Neural crest cell (in vitro differentiated cells): ENCODE results near the gene SUSD1. TPM values are rescaled to one million over a fixed set of nuclear protein-coding genes. Genes with fewer than 3 reads are reported as not detected.

Source experiments
- DNase-seq: peaks from one replicate; pipeline ENCODE4 v3.0.0; 2021; ENCODE audit warnings: low read depth, mixed read lengths, low spot score
- H3K27ac Mint-ChIP-seq: one replicate; pipeline ENCODE4 v1.8.0; 2021; ENCODE audit warnings: mild to moderate bottlenecking, mixed read lengths; ENCODE audit not compliant: unreplicated experiment
- H3K27me3 Mint-ChIP-seq: 2 replicates; pipeline ENCODE4 v1.8.0; 2021; ENCODE audit warnings: low read depth, mild to moderate bottlenecking, mixed read lengths
- H3K36me3 Mint-ChIP-seq: 2 replicates; pipeline ENCODE4 v1.8.0; 2021; ENCODE audit warnings: low read depth, mild to moderate bottlenecking, mixed read lengths
- H3K4me1 Mint-ChIP-seq: 2 replicates; pipeline ENCODE4 v1.8.0; 2021; ENCODE audit warnings: mixed read lengths
- H3K4me3 Mint-ChIP-seq: one replicate; pipeline ENCODE4 v1.8.0; 2021; ENCODE audit warnings: mild to moderate bottlenecking, mixed read lengths
- H3K9me3 Mint-ChIP-seq: 2 replicates; pipeline ENCODE4 v1.8.0; 2021; ENCODE audit warnings: mixed read lengths
- CTCF ChIP-seq: fragments of 200-600 bp; sonication (generic); conservative IDR thresholded peaks from 2 replicates; pipeline ENCODE4 v1.5.0; 2021; ENCODE audit warnings: antibody characterized with exemption, mild to moderate bottlenecking
- total RNA-seq: library from RNA; stranded (reverse); gene quantifications from 2 replicates; pipeline ENCODE4 v1.2.1, GENCODE V29; 2021

SUSD1 gene
- total RNA-seq, 1 donor from 2014 or later = 22.6 TPM

GRCh38 chr9:111999319-111999718 lies 175.8 kb downstream of the SUSD1 start:
- Mint-ChIP-seq H3K27ac (no peak overlapping the region), H3K4me3 (no peak overlapping the region), H3K4me1 (no peaks in the 10 kb centered on the region), H3K36me3 (no peaks in the 10 kb centered on the region), H3K9me3 (no peaks in the 10 kb centered on the region), H3K27me3 (no peaks in the 10 kb centered on the region)
- DNase-seq = no peak
- TF ChIP-seq CTCF = no peak

GRCh38 chr9:111997831-111998230 lies 177.3 kb downstream of the SUSD1 start:
- no peak for DNase-seq

GRCh38 chr9:111994831-111995458 lies 180.2 kb downstream of the SUSD1 start:
- no peak for TF ChIP-seq CTCF
- no peak overlapping the region for H3K27ac Mint-ChIP-seq
- H3K36me3 Mint-ChIP-seq = no peaks in the 10 kb centered on the region
- H3K4me1 Mint-ChIP-seq = no peaks in the 10 kb centered on the region
- no peaks in the 10 kb centered on the region for H3K27me3 Mint-ChIP-seq
- no peak for DNase-seq
- H3K4me3 Mint-ChIP-seq = no peak overlapping the region
- H3K9me3 Mint-ChIP-seq = peaks cover 6% of the 10 kb centered on the region

More at GRCh38 chr9:111997831-111998230, 177.3 kb downstream of the SUSD1 start:
- Mint-ChIP-seq H3K9me3 (no peaks in the 10 kb centered on the region), H3K27me3 (no peaks in the 10 kb centered on the region), H3K4me3 (no peak overlapping the region), H3K27ac (no peak overlapping the region), H3K4me1 (no peaks in the 10 kb centered on the region), H3K36me3 (no peaks in the 10 kb centered on the region)
- no peak for TF ChIP-seq CTCF

GRCh38 chr9:111993319-111993718 lies 181.8 kb downstream of the SUSD1 start:
- Mint-ChIP-seq H3K4me3 (no peak overlapping the region), H3K27ac (no peak overlapping the region), H3K27me3 (no peaks in the 10 kb centered on the region), H3K36me3 (no peaks in the 10 kb centered on the region), H3K9me3 (peaks cover 9% of the 10 kb centered on the region), H3K4me1 (no peaks in the 10 kb centered on the region)
- no peak for TF ChIP-seq CTCF
- DNase-seq = no peak

- TF ChIP-seq CTCF = no peak
- no peak overlapping the region for H3K27ac Mint-ChIP-seq
- no peaks in the 10 kb centered on the region for H3K27me3 Mint-ChIP-seq
- H3K4me1 Mint-ChIP-seq = no peaks in the 10 kb centered on the region
- H3K36me3 Mint-ChIP-seq = no peaks in the 10 kb centered on the region
- no peak overlapping the region for H3K4me3 Mint-ChIP-seq
- H3K9me3 Mint-ChIP-seq = peaks cover 9% of the 10 kb centered on the region
- no peak for DNase-seq
Observed at GRCh38 chr9:111992523-111992922, 182.6 kb downstream of the SUSD1 start.
